ENCODE data around the gene SEC22A. TPM values are rescaled to one million over a fixed set of nuclear protein-coding genes. Genes with fewer than 3 reads are reported as not detected.

Gene SEC22A
- total RNA-seq, 4 donors from 2014 or later, result 20.6 to 36.4 (median 28.0) TPM

- Histone ChIP-seq H3K27me3 (no peaks in the 10 kb centered on the region), H3K27ac (no peak overlapping the region), H3K36me3 (peaks cover 0 to 5% (median 0%) of the 10 kb centered on the region in 3 donors), H3K4me1 (no peaks in the 10 kb centered on the region), H3K9me3 (no peaks in the 10 kb centered on the region), H3K4me3 (no peak overlapping the region)
- TF ChIP-seq CTCF (IDR thresholded peaks at IDR 0.05) (no peak), POLR2A (IDR thresholded peaks at IDR 0.05) (no peak)
- intact Hi-C loops (cut with DNase I), result no loop called here
- no peak for DNase-seq
- WGBS, 2 donors, result 72 to 79% methylated on average over 4 to 7 of the region's 9 CpGs
Measured at GRCh38 chr3:123283074-123283473, 81.3 kb downstream of the SEC22A start.

GRCh38 chr3:123283657-123284398, 82.1 kb downstream of the SEC22A start:
- Histone ChIP-seq H3K36me3 (peaks cover 0 to 5% (median 0%) of the 10 kb centered on the region in 3 donors), H3K27me3 (no peaks in the 10 kb centered on the region), H3K27ac (no peak overlapping the region), H3K4me1 (no peaks in the 10 kb centered on the region), H3K9me3 (no peaks in the 10 kb centered on the region), H3K4me3 (no peak overlapping the region)
- TF ChIP-seq POLR2A (IDR thresholded peaks at IDR 0.05) (no peak), CTCF (IDR thresholded peaks at IDR 0.05) (no peak)
- no peak for DNase-seq
- 75 to 87% methylated on average over 13 to 17 of the region's 17 CpGs for WGBS, 2 donors
- intact Hi-C loops (cut with DNase I), result no loop called here

GRCh38 chr3:123284399-123285010, 82.8 kb downstream of the SEC22A start:
- WGBS, 2 donors, result no CpG with 5 or more reads among the region's 18 CpGs
- TF ChIP-seq CTCF (IDR thresholded peaks at IDR 0.05) (no peak), POLR2A (IDR thresholded peaks at IDR 0.05) (no peak)
- DNase-seq, result no peak
- no peak overlapping the region for H3K27ac ChIP-seq
- H3K27me3 ChIP-seq, result no peaks in the 10 kb centered on the region
- no peaks in the 10 kb centered on the region for H3K4me1 ChIP-seq
- no peak overlapping the region for H3K4me3 ChIP-seq
- H3K9me3 ChIP-seq, result no peaks in the 10 kb centered on the region
- H3K36me3 ChIP-seq, result peaks cover 0 to 5% (median 0%) of the 10 kb centered on the region in 3 donors
- intact Hi-C loops (cut with DNase I), result no loop called here

- Histone ChIP-seq H3K27ac (no peak overlapping the region), H3K36me3 (peaks cover 0 to 5% (median 0%) of the 10 kb centered on the region in 3 donors), H3K4me3 (no peak overlapping the region), H3K9me3 (no peaks in the 10 kb centered on the region), H3K4me1 (no peaks in the 10 kb centered on the region), H3K27me3 (no peaks in the 10 kb centered on the region)
- TF ChIP-seq CTCF (IDR thresholded peaks at IDR 0.05), result no peak
- no peak for TF ChIP-seq POLR2A (IDR thresholded peaks at IDR 0.05)
- intact Hi-C loops (cut with DNase I), result no loop called here
- 70 to 75% methylated on average over 9 of the region's 9 CpGs for WGBS, 2 donors
- no peak for DNase-seq
Measured at GRCh38 chr3:123285066-123285465, 83.3 kb downstream of the SEC22A start.

- H3K36me3 ChIP-seq, result peaks cover 0 to 8% (median 0%) of the 10 kb centered on the region in 3 donors
- WGBS, 2 donors, result 76 to 78% methylated on average over 2 to 4 of the region's 4 CpGs
- no peak overlapping the region for H3K27ac ChIP-seq
- no peak overlapping the region for H3K4me3 ChIP-seq
- no peaks in the 10 kb centered on the region for H3K9me3 ChIP-seq
- H3K27me3 ChIP-seq, result no peaks in the 10 kb centered on the region
- no peak for DNase-seq
- H3K4me1 ChIP-seq, result no peaks in the 10 kb centered on the region
- intact Hi-C loops (cut with DNase I), result no loop called here
- TF ChIP-seq CTCF (IDR thresholded peaks at IDR 0.05), result no peak
Measured at GRCh38 chr3:123285479-123285878, 83.7 kb downstream of the SEC22A start.
